D341Med (cell line): ENCODE measurements around the gene UBXN1.

Experiments used
- DNase-seq: peaks from one replicate; pipeline ENCODE4 v3.0.0; 2012; ENCODE audit warnings: low spot score

The UBXN1 gene

GRCh38 chr11:62645946-62646824, 32.7 kb downstream of the UBXN1 start, which contains the start of gene GANAB:
TSS of gene GANAB (minus strand) at chr11:62646613. CDS start at chr11:62646599, 14 bp downstream.
- peak; percentile 98 for DNase-seq

GRCh38 chr11:62645671-62645945, 33.3 kb downstream of the UBXN1 start:
- DNase-seq, result no peak

- DNase-seq, result no peak
Measured at GRCh38 chr11:62644220-62644619, 34.7 kb downstream of the UBXN1 start.

- DNase-seq, result no peak
Measured at GRCh38 chr11:62632492-62632891, 46.4 kb downstream of the UBXN1 start.

GRCh38 chr11:62627713-62628112, 51.2 kb downstream of the UBXN1 start:
- DNase-seq, result peak; percentile 42
